ENCODE measurements around the gene NALF2.
A peak's percentile ranks its signal among the peaks of the same experiment; 100 is the strongest.

The NALF2 gene

DNA sequence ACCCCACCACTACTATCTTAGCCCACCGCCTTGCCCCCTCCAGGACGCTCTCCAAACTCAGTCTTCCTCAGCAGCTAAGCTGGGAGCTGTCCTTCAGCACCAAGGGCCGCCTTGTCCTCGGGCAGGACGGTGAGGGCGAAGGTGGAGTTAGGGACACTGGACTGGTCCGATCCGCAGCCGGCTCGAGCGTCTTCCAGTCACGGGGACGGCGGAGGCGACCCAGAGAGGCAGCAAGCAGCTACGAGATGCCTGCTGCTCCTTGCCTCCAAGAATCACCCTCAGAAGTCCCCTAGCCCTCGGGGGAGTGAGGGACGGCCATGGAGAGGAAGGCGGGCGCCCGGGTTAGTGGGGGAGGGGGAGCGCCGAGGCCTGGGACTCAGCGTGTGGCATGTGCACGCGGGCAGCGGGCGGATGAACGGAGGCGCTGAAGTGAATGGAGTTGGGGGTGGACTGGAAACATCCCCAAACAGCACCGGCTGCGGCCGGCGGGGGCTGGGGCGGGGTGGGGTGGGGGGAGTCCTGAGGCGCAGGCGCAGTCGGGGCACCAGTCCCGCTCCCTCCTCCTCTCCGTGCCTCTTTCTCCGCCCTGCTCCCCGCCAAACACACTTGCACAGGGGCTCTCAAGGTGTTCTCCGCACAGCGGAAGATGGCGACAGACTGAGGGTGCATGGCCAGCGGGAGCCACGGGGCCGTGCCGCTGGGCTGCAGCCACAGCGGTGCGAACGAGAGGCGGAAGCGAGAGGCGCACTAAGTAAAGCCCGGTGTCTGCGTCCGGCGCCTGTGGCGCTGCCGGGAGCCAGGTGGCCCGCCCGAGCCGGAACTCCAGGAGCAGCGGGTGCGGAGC, at the start of gene NALF2:
Gene NALF2 (plus strand): TSS at position 545 of the 844 bp plus-strand sequence. CDS start 957 bp downstream, outside the sequence.
- peak; percentile 90 for DNase-seq (ENCODE audit: low spot score)

DNA sequence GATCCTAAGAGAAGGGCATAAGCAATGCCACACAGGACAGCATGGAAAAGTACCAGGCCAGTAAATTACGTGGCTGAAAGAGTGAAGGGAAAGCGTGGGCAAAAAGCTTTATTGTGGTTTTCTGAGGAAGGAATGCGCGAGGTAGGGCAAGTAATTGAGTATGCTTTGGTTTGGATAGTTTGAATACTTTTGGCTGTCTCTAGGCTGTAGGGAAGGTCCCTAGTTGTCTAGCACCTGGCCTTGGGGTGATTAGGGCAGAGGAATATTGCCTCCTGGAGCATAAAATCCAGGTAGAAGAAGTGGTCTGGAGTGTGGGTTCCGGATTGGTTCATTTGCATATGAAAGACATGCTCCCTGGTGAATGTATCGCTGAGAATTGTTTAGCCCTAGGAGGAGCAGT, 46.4 kb upstream of the NALF2 start:
- DNase-seq (ENCODE audit: low spot score) = no peak

DNA sequence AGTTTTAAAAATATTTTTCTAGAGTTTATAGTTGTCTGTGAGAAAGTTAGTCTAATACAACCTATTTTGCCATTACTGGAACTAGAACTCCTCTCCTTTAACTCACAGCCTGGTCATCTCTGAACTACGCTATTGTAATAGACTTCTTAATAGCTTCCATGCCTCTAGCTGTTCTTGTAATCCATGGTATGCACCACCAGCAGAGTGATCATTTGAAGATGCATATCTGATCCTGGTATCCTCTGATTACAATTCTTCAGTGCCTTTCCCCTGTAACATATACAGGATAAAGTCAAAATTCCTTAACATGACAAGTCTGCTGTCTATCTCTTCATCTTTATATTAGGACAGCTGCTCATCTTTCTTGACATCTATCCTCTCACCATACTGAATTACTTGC, 37.6 kb upstream of the NALF2 start:
- DNase-seq (ENCODE audit: low spot score) = no peak

DNA sequence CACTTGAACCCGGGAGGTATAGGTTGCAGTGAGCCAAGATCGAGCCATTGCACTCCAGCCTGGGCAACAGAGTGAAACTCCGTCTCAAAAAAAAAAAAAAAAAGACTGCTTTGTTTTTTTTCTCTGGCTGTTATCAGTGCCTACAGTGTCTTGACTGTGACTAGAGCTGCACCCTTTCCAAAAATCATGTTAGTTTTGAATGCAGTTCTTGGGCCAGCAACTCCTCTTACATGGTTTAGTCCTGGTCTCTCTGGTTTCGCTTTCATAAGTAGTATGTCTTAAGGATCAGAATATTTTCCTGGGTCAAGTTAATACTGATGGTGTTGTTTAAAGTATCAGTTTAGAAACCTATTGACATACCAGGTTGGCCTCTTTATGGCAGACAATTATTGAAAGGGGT, 34.2 kb upstream of the NALF2 start:
- no peak for DNase-seq (ENCODE audit: low spot score)

DNA sequence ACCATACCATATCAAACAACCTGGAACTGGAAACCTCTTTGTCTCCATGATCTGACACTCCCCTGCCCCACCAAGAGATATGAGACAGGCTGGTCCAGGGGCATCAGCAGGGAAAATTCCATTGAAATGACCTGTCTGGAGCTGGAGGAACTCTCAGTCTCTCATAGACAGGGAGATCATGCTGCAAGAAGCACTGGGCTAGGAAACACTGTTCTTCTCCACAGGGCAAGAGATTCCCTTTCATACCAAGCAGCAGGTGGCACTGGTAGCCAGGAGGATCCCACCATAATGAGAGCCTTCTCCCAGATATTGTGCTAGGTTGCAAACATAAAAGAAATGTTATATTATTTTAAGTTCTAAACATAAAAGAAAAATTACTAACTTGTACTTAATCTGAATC, 14.5 kb upstream of the NALF2 start:
- no peak for DNase-seq (ENCODE audit: low spot score)

DNA sequence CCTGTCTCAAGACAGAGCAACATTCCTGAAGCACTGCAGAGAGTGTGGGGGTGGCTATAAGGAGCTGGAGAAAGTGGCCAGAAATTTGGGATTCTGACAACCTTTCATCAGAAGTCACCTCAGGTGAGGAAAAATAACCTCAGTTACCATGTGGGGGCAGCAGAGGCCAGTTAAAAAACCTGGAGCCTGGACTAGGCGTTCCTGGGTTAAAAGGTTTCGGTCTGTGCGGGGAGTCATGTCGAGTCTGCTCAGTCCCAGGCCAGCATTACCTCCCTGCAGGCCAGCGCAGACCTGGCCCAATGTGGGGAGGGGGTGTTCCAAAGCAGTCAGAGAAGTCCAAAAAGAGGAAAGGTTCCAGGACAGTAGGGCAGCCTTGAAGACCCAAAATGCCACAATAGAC, 10.9 kb upstream of the NALF2 start:
- peak; percentile 62 for DNase-seq (ENCODE audit: low spot score)

DNA sequence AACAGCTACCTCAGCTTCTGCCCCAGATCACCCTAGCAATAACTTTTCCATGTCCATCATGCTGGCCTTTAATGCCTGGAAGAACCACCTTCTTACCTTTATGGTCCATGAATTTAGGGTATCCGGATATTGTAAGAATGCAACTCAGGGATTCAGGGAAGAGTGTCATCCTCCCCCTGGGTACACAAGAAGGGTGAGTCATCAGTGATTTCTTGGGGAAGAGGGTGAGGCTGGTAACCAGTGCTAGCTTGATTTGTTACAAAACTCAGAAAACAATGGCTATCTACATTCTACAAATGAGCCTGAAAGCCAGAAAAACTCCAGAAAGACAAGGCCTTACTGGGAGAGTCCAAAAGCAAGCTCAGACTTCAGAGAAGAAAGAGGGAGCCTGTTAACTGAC, 10.4 kb upstream of the NALF2 start:
- DNase-seq (ENCODE audit: low spot score) = no peak

DNA sequence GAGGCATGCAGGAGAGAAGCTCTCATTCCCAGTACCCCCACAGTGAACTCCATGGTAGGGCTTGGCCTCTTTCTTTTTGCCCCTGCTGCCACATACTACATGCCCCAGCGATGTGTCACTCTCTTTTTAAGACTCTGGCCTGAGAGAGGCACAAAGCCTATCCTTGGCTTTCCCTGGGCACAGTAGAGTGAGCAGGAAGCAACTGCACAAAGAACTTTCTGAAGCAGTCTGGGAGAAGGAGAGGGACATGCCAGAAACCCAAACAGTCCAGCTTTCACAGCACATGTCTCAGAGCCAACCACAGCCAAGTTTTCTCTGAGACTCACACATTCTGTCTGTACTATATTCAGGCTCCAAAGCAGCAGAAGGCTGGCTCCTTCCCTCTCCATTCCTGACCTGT, 7.9 kb upstream of the NALF2 start:
- no peak for DNase-seq (ENCODE audit: low spot score)

DNA sequence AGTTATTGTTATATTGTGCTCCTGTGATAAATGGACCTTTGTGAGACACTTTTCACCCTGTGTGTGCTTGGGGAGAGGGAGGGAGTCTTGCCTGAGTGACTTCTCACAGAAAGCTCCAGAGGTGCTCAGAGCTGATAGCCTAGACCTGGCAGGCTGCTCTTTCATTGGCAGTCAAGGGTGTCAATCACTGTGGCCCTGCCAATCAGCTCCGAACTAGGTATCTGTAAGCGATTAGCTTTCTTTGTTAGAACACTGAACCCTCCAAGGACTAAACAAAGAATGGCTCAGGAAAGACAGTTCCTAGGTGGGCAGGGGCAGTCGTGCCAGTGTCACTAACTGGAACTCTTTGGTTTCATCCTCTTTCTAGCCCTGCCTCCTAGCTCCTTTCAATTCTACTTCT, 2.7 kb upstream of the NALF2 start:
- peak; percentile 58 for DNase-seq (ENCODE audit: low spot score)

DNA sequence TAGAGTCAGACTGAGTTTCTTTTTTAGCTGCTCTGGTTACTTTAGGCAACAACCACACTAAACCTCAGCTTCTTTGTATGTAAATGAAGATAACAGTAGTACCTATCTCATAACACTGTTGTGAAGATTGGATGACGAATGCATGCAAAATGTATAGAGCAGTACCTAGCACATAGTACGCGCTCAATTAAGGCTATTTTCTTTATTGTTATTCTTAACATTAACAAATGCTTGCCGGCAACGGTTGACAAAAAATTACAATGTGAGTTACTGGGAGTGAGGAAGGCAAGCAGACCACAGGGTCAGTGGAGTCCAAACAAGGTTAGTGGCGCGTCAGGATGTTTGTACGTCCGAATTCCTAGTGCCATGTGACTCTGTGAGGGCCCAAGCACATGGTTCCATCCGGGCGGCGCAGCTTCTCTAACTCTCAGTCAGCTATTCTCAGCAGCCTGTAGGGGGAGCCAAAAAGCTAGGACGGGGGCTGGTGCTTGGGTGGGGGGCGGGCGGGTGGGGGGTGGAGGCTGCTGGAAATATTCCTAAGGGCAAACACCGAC, 821 bp upstream of the NALF2 start:
- DNase-seq (ENCODE audit: low spot score) = peak; percentile 75

DNA sequence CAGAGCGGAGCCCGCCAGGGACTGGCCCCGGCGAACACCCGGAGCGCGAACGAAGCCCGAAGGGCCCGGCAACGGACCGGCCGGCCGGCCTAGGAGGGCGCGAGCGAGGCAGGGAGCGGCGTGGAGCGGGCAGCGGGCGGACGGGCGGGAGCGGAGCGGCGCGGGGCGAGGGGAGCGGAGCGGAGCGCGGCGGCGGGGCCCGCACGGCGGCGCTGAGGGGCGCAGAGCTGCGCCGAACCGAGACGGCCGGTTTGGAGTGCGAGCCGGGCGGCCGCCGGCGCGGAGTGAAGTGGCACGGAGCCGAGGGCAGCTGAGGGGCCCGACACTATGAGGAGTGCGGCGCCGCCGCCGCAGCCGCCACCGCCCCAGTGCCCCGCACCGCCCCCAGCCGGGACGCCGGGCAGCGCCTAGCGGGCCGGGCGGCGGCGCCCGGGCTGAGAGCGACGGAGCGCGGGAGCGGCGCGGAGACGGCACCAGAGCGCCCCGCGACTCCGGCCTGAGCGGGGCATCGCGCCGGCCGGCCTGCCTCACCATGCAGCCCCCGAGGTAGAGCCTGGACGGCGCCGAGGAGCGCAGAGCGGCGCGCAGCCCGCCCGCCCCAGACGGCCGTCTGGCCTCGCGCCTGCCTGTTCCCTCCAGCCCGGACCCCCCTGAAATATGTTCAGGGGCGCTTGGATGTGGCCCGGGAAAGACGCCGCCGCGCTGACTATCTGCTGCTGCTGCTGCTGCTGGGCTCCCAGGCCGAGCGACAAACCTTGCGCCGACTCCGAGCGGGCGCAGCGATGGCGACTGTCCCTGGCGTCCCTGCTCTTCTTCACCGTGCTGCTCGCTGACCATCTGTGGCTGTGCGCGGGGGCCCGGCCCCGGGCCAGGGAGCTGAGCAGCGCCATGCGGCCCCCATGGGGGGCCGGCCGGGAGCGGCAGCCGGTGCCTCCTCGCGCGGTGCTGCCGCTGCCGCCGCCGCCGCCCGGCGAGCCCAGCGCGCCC, 793 bp downstream of the NALF2 start:
- DNase-seq (ENCODE audit: low spot score) = no peak

DNA sequence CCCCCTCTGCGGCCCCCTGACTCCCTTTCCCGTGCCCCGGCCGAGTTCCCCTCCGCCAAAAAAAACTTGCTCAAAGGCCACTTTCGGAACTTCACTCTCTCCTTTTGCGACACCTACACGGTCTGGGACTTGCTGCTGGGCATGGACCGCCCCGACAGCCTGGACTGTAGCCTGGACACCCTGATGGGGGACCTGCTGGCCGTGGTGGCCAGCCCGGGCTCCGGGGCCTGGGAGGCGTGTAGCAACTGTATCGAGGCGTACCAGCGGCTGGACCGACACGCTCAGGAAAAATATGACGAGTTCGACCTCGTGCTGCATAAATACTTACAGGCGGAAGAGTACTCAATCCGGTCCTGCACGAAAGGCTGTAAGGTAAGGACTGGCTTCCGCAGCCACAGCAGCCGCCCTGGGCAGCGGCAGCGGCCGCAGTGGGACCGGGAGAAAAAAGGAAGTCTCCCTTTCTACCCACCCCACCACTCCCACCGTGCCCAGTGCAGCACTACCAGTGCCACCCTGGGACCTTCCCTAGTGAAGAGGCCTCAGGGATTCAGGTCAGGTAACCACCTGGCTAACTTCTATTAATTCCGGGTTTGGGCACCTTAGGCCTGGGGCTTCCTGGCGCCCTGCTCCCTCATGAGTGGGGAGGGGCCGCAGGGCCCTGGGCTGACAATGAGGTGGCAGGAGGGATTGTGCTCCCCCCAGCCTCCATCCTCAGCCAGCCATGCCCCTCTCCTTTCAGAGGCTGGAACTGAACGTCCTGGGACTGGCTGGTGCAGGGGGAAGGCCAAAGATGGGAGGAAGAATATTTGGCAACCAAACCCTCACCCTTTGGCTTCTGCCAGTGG, 1.9 kb downstream of the NALF2 start:
- no peak for DNase-seq (ENCODE audit: low spot score)

DNA sequence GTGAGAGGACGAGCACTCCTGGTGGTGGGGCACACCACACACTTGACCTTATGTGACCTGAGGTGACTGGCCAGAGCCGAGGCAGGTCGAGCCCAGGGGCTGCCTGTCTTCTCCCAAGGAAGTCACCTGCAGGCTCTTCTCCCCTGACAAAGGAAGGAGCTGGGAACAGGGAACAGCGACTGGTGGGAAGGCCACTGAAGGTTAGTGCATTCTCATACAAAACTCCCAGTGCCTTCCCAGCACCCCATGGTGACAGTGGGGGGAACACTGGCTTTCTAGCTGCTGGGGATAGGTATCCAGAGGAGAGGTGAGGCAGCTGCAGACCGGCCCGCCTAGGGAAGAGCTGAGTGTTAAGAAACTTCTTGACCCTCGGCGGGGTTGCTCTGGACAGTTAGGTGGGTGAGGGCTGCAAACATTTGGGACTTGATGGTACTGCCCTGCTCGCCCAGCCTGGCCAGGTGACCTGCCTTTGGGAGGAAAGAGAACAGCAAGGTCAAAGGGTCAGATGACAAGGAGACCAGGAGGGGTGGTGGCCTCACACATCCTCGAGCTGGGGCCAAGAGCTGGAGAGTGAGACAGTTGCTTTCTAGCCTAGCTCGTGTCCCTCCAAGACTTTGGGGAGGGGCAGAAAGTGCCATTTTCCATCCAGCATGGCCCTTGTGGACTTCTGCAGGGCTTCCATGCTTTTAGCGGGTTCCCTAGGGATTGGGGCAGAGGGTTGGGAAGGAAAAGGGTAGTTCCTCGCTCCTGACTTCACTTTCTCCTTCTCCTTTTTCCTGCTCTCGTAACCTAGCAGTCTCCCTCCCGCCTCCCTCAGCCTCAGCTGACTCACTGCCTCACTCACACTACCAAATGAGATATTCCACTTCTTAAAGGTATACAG, 2.7 kb downstream of the NALF2 start:
- DNase-seq (ENCODE audit: low spot score) = no peak

DNA sequence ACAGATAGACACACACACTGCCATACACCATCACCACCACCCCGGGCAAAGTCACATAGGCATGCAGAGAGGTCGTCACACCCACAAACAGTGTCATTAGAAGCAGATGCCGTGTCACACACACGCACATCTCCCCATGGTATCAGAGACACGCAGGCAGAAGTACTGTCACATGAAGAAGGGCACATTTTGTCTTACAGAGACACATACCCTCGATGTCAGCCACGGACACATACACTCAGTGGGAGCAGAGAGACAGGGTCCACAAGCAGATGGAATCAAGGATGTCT, 3.3 kb downstream of the NALF2 start:
- DNase-seq (ENCODE audit: low spot score) = no peak

DNA sequence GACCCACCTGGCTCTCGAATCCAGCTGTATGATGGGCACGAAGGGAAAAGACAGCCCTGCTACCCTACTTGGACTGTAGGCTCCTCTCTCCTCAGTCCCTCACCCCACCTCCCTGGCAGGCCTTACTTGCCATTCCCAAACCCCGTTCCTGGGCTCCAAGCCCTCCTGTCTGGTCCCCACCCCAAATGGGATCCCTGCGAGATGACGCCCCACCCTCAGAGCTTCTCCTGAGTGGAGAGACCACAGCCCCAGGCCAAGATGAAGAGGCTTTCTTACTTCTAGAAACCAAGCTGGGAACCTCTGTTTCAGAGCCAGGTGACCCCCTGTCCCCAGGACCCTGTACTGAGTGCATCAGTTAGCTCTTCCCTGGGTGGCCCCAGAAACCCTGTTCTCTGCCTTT, 4.5 kb downstream of the NALF2 start:
- DNase-seq (ENCODE audit: low spot score) = no peak

DNA sequence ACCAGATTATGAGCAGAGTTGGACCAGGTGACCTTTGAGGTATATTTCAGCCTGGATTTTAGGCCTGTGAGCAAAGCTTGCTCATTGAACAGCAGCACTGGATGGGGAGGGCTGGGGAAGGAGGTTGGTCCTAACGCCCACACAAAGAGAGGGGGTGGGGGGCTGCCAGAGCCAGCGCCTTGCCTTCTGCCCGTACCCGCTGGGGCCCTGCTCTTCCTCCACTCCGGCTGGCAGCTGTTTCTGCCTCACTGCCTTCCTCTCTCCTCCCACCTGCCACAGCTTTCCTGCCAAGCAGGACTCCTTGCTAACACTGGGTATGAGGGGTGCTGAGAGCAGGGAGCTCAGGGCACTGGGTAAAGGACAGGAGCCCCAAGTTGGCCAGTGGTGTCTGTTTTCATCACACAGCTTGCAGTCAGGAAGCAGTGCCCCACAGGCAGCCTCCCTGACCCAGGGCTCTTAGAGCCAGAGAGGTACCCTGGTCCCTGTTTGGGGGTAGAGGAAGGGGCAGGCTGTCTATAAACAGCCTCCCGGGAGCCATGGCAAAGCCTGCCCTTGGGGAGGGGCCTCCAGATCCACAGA, 6.1 kb downstream of the NALF2 start:
- DNase-seq (ENCODE audit: low spot score) = no peak

DNA sequence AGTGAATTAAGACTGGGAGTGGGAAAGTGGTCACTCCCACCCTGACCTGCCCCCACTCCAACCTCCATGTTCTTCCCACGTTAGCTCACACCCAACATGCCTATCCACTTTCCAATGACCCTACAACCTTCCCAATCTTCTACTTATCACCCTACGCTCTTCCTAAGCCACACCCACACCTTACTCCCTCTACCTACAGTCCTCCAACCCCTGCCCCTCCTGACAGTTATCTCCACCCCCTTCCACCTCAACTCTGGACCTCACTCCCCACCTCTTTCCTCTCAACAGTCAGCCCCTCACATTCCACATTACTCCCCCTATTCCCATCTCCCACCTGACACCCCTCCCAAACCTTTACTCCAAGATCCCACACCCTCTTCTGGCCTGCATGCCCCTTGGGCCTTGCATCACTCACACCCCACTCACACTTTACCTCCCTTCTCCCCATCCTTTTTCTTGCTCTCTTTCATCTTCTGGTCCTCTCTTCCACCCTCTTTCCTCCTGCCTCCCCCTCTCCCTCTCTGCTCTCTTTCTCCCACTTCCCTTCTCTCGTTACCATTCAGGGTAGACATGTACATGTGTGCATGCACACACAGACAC, 6.9 kb downstream of the NALF2 start:
- DNase-seq (ENCODE audit: low spot score) = no peak

DNA sequence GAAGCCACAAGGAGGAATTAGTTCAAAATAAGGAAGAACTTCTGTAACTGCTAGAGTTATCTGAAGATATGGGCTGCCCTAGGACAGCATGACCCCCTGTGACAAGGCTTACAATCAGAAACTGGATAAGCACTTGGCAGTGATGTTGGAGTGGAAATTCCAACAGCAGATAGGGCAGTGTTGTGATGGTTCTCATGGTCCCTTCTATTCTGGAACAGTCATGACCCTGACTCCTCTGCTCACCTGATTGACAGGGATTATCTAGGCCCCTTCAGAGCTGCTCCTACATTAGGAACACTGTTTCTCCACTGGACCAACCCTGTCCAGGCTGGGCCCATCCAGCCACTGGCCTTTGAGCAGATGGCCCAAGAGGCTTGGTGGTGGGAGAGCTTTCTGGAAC, 17.9 kb downstream of the NALF2 start:
- no peak for DNase-seq (ENCODE audit: low spot score)

DNA sequence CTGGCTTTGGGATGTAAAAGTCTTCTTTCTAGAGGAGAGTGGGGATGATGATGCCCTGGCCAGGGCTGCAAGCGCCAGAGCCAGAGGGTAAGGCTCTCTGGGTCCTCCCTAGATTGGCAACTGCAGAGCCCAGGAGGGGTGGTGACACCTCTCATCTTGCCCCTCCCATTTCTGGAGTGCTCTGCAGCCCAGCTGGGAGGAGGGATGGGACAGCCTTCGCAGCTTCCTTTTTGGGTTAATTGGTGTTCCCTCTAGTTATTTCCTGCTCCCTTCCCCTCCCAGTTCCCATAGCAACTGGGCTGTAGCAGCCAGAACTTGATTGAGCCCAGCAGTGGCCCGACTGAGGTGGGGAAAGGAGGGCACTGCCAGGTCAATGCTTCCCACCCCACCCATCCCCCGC, 19.2 kb downstream of the NALF2 start:
- no peak for DNase-seq (ENCODE audit: low spot score)

DNA sequence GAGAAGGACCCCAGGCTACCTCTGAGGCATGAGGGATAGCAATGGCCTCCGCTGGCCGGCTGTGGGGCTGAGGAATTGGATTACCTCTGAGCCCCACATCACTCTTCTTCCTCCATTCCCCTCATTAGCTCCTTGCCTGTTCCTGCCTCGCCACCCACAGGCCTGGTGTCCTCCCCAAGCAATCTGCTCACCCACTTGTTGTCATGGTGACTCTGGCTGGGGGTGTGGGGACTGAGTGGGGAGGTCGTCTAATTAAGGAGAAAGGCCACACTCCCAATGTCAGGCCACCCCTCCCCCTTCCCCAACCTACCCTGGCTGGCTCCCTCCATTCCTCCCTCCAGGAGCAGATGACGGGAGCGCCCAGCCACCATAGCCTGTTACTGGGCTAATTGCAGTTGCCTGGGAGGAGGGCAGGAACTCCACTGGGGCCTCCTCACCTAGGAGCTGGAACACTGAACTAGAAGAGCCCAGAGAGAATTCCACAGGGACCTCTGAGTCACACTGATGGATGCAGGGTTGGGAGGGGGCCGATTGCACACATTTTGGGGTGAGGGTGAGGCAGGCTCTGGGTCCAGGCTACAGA, 20.7 kb downstream of the NALF2 start:
- DNase-seq (ENCODE audit: low spot score) = no peak
